IMR-90 (cell line): Measurements from ENCODE around the gene FBXL16. TPM values are rescaled to one million over a fixed set of nuclear protein-coding genes. Genes with fewer than 3 reads are reported as not detected.

Source experiments
- ATAC-seq: fragments of 200-7000 bp; cut with Tn5 transposase; 2 replicates; pipeline ENCODE4 v1.9.1; 2020; ENCODE audit warnings: low read depth, mild to moderate bottlenecking, moderate library complexity
- BruUV-seq: library from RNA; stranded (reverse); fragments of 400-500 nt; replicated peaks from 2 replicates; lab custom pipeline; 2021; lab: Mats Ljungman, UMichigan
- CTCF ChIA-PET: fragments of 300-600 bp; formaldehyde crosslinking; extraction: SDS; loops from one replicate; lab custom pipeline; 2021; ENCODE audit warnings: antibody characterized with exemption; lab: Yijun Ruan, JAX
- POLR2A ChIA-PET: fragments of 300-600 bp; sonication (Branson Sonifier 250); formaldehyde crosslinking; loops from one replicate; lab custom pipeline; 2022; ENCODE audit warnings: antibody characterized with exemption; ENCODE audit not compliant: unreplicated experiment; lab: Charles Lee
- DNase-seq: peaks from one replicate; pipeline ENCODE4 v3.0.0; 2013
- H2AFZ ChIP-seq: replicated peaks from 2 replicates; pipeline ENCODE3; 2013; ENCODE audit warnings: low read length, mild to moderate bottlenecking; ENCODE audit not compliant: poor library complexity
- H2AK5ac ChIP-seq: 2 replicates; pipeline ENCODE4 v1.6.1; 2013; ENCODE audit warnings: low read depth, low read length, inconsistent platforms
- H2AK9ac ChIP-seq: replicated peaks from 2 replicates; pipeline ENCODE3; 2013; ENCODE audit warnings: mild to moderate bottlenecking, low read depth, low read length, moderate library complexity; ENCODE audit not compliant: poor library complexity
- H2BK120ac ChIP-seq: 2 replicates; pipeline ENCODE4 v1.6.1; 2013; ENCODE audit warnings: low read depth, low read length, inconsistent platforms
- H2BK15ac ChIP-seq: 3 replicates; pipeline ENCODE4 v1.6.1; 2013; ENCODE audit warnings: low read depth, low read length, inconsistent platforms
- H2BK20ac ChIP-seq: 2 replicates; pipeline ENCODE4 v1.6.1; 2013; ENCODE audit warnings: low read depth, mild to moderate bottlenecking, inconsistent platforms, low read length, moderate library complexity
- H2BK5ac ChIP-seq: 2 replicates; pipeline ENCODE4 v1.6.1; 2013; ENCODE audit warnings: mild to moderate bottlenecking, low read depth, low read length, inconsistent platforms; ENCODE audit not compliant: poor library complexity, severe bottlenecking
- H3K14ac ChIP-seq: replicated peaks from 2 replicates; pipeline ENCODE4 v1.6.1; 2013; ENCODE audit warnings: low read depth, low read length, inconsistent platforms
- H3K18ac ChIP-seq: 2 replicates; pipeline ENCODE4 v1.6.1; 2013; ENCODE audit warnings: low read depth, low read length, control low read depth
- H3K23ac ChIP-seq: 2 replicates; pipeline ENCODE4 v1.6.1; 2013; ENCODE audit warnings: low read depth, low read length, inconsistent platforms
- H3K27ac ChIP-seq: 2 replicates; pipeline ENCODE4 v1.5.1; 2013; ENCODE audit warnings: mild to moderate bottlenecking, control low read depth, low read length; ENCODE audit not compliant: insufficient read depth
- H3K27me3 ChIP-seq: 2 replicates; pipeline ENCODE4 v1.6.1; 2013; ENCODE audit warnings: low read length; ENCODE audit not compliant: control insufficient read depth, insufficient read depth
- H3K36me3 ChIP-seq: 2 replicates; pipeline ENCODE4 v1.6.1; 2013; ENCODE audit warnings: low read length, mixed read lengths; ENCODE audit not compliant: control insufficient read depth, insufficient read depth
- H3K4ac ChIP-seq: 2 replicates; pipeline ENCODE4 v1.6.1; 2013; ENCODE audit warnings: low read depth, low read length, inconsistent platforms
- H3K4me1 ChIP-seq: 2 replicates; pipeline ENCODE4 v1.6.1; 2013; ENCODE audit warnings: low read length, mixed read lengths; ENCODE audit not compliant: control insufficient read depth, insufficient read depth
- H3K4me2 ChIP-seq: 2 replicates; pipeline ENCODE4 v1.6.1; 2013; ENCODE audit warnings: low read depth, mild to moderate bottlenecking, control low read depth, low read length, moderate library complexity
- H3K4me3 ChIP-seq: 2 replicates; pipeline ENCODE4 v1.5.1; 2013; ENCODE audit warnings: low read depth, mild to moderate bottlenecking, control low read depth, low read length, moderate library complexity; ENCODE audit not compliant: insufficient read depth
- H3K56ac ChIP-seq: 2 replicates; pipeline ENCODE4 v1.6.1; 2013; ENCODE audit warnings: low read length, inconsistent platforms; ENCODE audit not compliant: insufficient read depth; ENCODE audit errors: extremely low read depth
- H3K79me1 ChIP-seq, 2 experiments: 2 replicates each; pipeline ENCODE4 v1.6.1; 2013; ENCODE audit warnings: low read length in 2 of 2, inconsistent platforms in 1 of 2, low read depth in 1 of 2
- H3K9ac ChIP-seq: 2 replicates; pipeline ENCODE4 v1.6.1; 2013; ENCODE audit warnings: low read depth, low read length, control low read depth
- H3K9me1 ChIP-seq: 2 replicates; pipeline ENCODE4 v1.6.1; 2013; ENCODE audit warnings: low read length, inconsistent platforms; ENCODE audit not compliant: insufficient read depth
- H3K9me3 ChIP-seq: 2 replicates; pipeline ENCODE4 v1.6.1; 2013; ENCODE audit warnings: low read length; ENCODE audit not compliant: control insufficient read depth, insufficient read depth
- H4K20me1 ChIP-seq: 2 replicates; pipeline ENCODE4 v1.6.1; 2013; ENCODE audit warnings: low read length, inconsistent platforms; ENCODE audit not compliant: insufficient read depth
- H4K5ac ChIP-seq: 2 replicates; pipeline ENCODE4 v1.6.1; 2013; ENCODE audit warnings: mild to moderate bottlenecking, low read depth, low read length, control low read depth
- H4K8ac ChIP-seq, 2 experiments: 2 replicates each; pipeline ENCODE4 v1.6.1; 2013; ENCODE audit warnings: low read depth in 2 of 2, low read length in 2 of 2, control low read depth in 1 of 2, inconsistent platforms in 1 of 2
- H4K91ac ChIP-seq: 2 replicates; pipeline ENCODE4 v1.6.1; 2013; ENCODE audit warnings: low read depth, low read length, inconsistent platforms; ENCODE audit not compliant: insufficient read depth
- CHD1 ChIP-seq: IDR thresholded peaks from 2 replicates; pipeline ENCODE4 v1.6.1; 2012; ENCODE audit warnings: low read depth, low read length, improper control_type of control experiment
- MAZ ChIP-seq: IDR thresholded peaks from 2 replicates; pipeline ENCODE4 v1.6.1; 2012; ENCODE audit warnings: low read depth, mild to moderate bottlenecking, low read length, improper control_type of control experiment, moderate library complexity, borderline replicate concordance
- WGBS, 2 experiments: methylation state at CpG; one replicate each; pipeline versions ENCODE4 v1.1.5 to v1.1.7; 2013; ENCODE audit warnings: missing lambda C conversion rate in 2 of 2; ENCODE audit not compliant: insufficient read length in 1 of 2; ENCODE audit errors: extremely low coverage in 2 of 2; 5-methylcytosine and 5-hydroxymethylcytosine counted together
- dilution Hi-C: fragments of 300-500 bp; cut with HindIII; formaldehyde crosslinking; loops from one replicate; pipeline ENCODE4 v1.14.3; 2018; ENCODE audit warnings: low sequenced_read_pairs; ENCODE audit not compliant: unreplicated experiment
- in situ Hi-C: fragments of 300-500 bp; cut with MboI; formaldehyde crosslinking; loops from 3 replicates; pipeline ENCODE4 v1.14.3; 2019; ENCODE audit warnings: low sequenced_read_pairs, inconsistent platforms, mixed read lengths
- intact Hi-C: fragments of 100-400 bp; cut with micrococcal nuclease; formaldehyde crosslinking; loops from 2 replicates; pipeline ENCODE4 v1.10.0; 2022
- polyA plus RNA-seq, 3 experiments: library from polyadenylated mRNA; depleted of rRNA; stranded (reverse); fragments of >200 nt; gene quantifications; 2 replicates each; pipeline ENCODE4 v1.2.3, GENCODE V29; 2012; ENCODE audit warnings: low replicate concordance in 1 of 3
- total RNA-seq: library from RNA; depleted of rRNA; stranded (reverse); fragments of >200 nt; gene quantifications from 2 replicates; pipeline ENCODE4 v1.2.3, GENCODE V29; 2012

The FBXL16 gene
- total and polyA plus RNA-seq, 2 of the 4 experiments (the other 2 are of a cell fraction) = 0.18 to 2.2 TPM

- in situ Hi-C loops = loop anchor here (5.0 to 25.0 kb wide), 2 partner anchors 72 to 347 kb away; partner anchors contain the start of genes CHTF18, RPUSD1 and SSTR5
- CTCF ChIA-PET = interaction anchor here (1.6 kb wide), 1 partner anchor 388 kb away, joined by 3 read pairs; no protein-coding TSS in a partner anchor
Measured at GRCh38 chr16:714558-715476, 9.2 kb upstream of the FBXL16 start, which contains the start of gene METRN. TSS of gene METRN (plus strand) at chr16:715118. CDS start at chr16:715290, 172 bp downstream.

More at GRCh38 chr16:714558-715476, 9.2 kb upstream of the FBXL16 start, which contains the start of gene METRN:
- peak; percentile 78 for DNase-seq
- peaks cover 7% of the 10 kb centered on the region for H4K20me1 ChIP-seq
- H3K27ac ChIP-seq = no peak within 1 kb of the TSS; the same call in 1 of the 2 replicates
- H2AK9ac ChIP-seq = peak within 1 kb of the TSS; percentile 85
- H3K4ac ChIP-seq = 0 out of 2 replicates have a peak within 1 kb of the TSS, but pooled peaks have one; percentile 52
- POLR2A ChIA-PET = no interaction called here
- H3K9me3 ChIP-seq = no peaks in the 10 kb centered on the region
- peak within 1 kb of the TSS; percentile 70 for H3K4me3 ChIP-seq
- H2AFZ ChIP-seq = peak within 1 kb of the TSS; percentile 86
- intact Hi-C loops (loop anchor here (5.0 kb wide), 1 partner anchor 267 kb away; the partner anchor contains the start of gene SOX8), dilution Hi-C loops (no loop called here)
- 7% methylated on average over 46 of the region's 108 CpGs; no CpG with 5 or more reads in 1 of the 2 experiments for WGBS, 2 experiments
- no peak within 1 kb of the TSS for H4K91ac ChIP-seq
- H3K4me1 ChIP-seq = peaks cover 14% of the 10 kb centered on the region
- no peak for TF ChIP-seq CHD1
- peak; percentile 52; the same call in 1 of the 2 replicates for TF ChIP-seq MAZ
- 0 out of 2 replicates have a peak within 1 kb of the TSS, but pooled peaks have one; percentile 10 for H2BK20ac ChIP-seq
- ATAC-seq = peak; percentile 83
- H3K79me1 ChIP-seq = peaks cover 13 to 23% of the 10 kb centered on the region in 2 experiments
- no peak within 1 kb of the TSS for H3K18ac ChIP-seq
- no peaks in the 10 kb centered on the region for H3K36me3 ChIP-seq
- H2AK5ac ChIP-seq = peak within 1 kb of the TSS; percentile 42; the same call in 1 of the 2 replicates
- H3K14ac ChIP-seq = no peak within 1 kb of the TSS
- no peak within 1 kb of the TSS for H2BK15ac ChIP-seq
- peak within 1 kb of the TSS; percentile 51; the same call in 1 of the 2 replicates for H3K9ac ChIP-seq
- H2BK120ac ChIP-seq = no peak within 1 kb of the TSS
- BruUV-seq = no TSS peak
- no peaks in the 10 kb centered on the region for H3K27me3 ChIP-seq
- H4K8ac ChIP-seq = peak within 1 kb of the TSS in 1 of 2 experiments; percentile 77; a peak in 1 of 4 replicates
- no peak within 1 kb of the TSS for H4K5ac ChIP-seq
- no peak within 1 kb of the TSS for H2BK5ac ChIP-seq
- H3K9me1 ChIP-seq = no peaks in the 10 kb centered on the region
- peak within 1 kb of the TSS; percentile 90 for H3K4me2 ChIP-seq
- H3K23ac ChIP-seq = peak within 1 kb of the TSS; percentile 31; the same call in 1 of the 2 replicates
- H3K56ac ChIP-seq = no peak within 1 kb of the TSS
